Smooth muscle cell (in vitro differentiated cells): Measurements from ENCODE around the gene CXCL16. TPM values are rescaled to one million over a fixed set of nuclear protein-coding genes. Genes with fewer than 3 reads are reported as not detected.

Experiments
- DNase-seq: peaks from one replicate; lab custom pipeline; 2025; ENCODE audit not compliant: unreplicated experiment; lab: John Stamatoyannopoulos, UW
- H2AFZ ChIP-seq: fragments of 200-600 bp; sonication (generic); 2 replicates; pipeline ENCODE4 v1.6.0; 2016; ENCODE audit warnings: antibody characterized with exemption, low read depth, mild to moderate bottlenecking
- H3F3A ChIP-seq: fragments of 200-600 bp; sonication (generic); 2 replicates; pipeline ENCODE4 v1.6.0; 2017; ENCODE audit warnings: antibody characterized with exemption, low read depth
- H3K27ac ChIP-seq: fragments of 200-600 bp; sonication (generic); 2 replicates; pipeline ENCODE4 v1.5.1; 2016; ENCODE audit warnings: low read depth, mild to moderate bottlenecking
- H3K27me3 ChIP-seq: fragments of 200-600 bp; sonication (generic); 2 replicates; pipeline ENCODE4 v1.6.1; 2016; ENCODE audit warnings: low read depth, mild to moderate bottlenecking
- H3K36me3 ChIP-seq: fragments of 200-600 bp; sonication (generic); 2 replicates; pipeline ENCODE4 v1.5.1; 2016; ENCODE audit warnings: low read depth
- H3K4me1 ChIP-seq: fragments of 200-600 bp; sonication (generic); 2 replicates; pipeline ENCODE4 v1.5.1; 2016; ENCODE audit warnings: low read depth
- H3K4me2 ChIP-seq: fragments of 200-600 bp; sonication (generic); 2 replicates; pipeline ENCODE4 v1.6.0; 2016; ENCODE audit warnings: mild to moderate bottlenecking
- H3K4me3 ChIP-seq: fragments of 200-600 bp; sonication (generic); 2 replicates; pipeline ENCODE4 v1.5.1; 2016; ENCODE audit warnings: mild to moderate bottlenecking
- H3K79me2 ChIP-seq: fragments of 200-600 bp; sonication (generic); 2 replicates; pipeline ENCODE4 v1.6.0; 2016; ENCODE audit warnings: low read depth, mild to moderate bottlenecking
- H3K9ac ChIP-seq: fragments of 200-600 bp; sonication (generic); 2 replicates; pipeline ENCODE4 v1.6.0; 2016; ENCODE audit warnings: low read depth
- H3K9me3 ChIP-seq: fragments of 200-600 bp; sonication (generic); replicated peaks from 2 replicates; pipeline ENCODE4 v1.5.1; 2016; ENCODE audit warnings: low read depth
- H4K20me1 ChIP-seq: fragments of 200-600 bp; sonication (generic); 2 replicates; pipeline ENCODE4 v1.6.0; 2016; ENCODE audit warnings: low read depth
- CTCF ChIP-seq: fragments of 200-600 bp; sonication (generic); IDR thresholded peaks from 2 replicates; pipeline ENCODE4 v1.5.1; 2017; ENCODE audit warnings: borderline replicate concordance, mild to moderate bottlenecking, antibody characterized with exemption; ENCODE audit not compliant: insufficient read depth, poor library complexity, severe bottlenecking
- WGBS: methylation state at CpG from one replicate; pipeline ENCODE4 v1.1.7; 2016; ENCODE audit warnings: low lambda C conversion rate; 5-methylcytosine and 5-hydroxymethylcytosine counted together
- polyA plus RNA-seq: library from polyadenylated mRNA; unstranded; fragments of >200 nt; fragmentation: Nextera tagmentation; extraction: Ambion mirVana; gene quantifications from 2 replicates; pipeline ENCODE4 v1.2.1, GENCODE V29; 2016
- total RNA-seq: library from RNA; depleted of rRNA; stranded (reverse); fragments of >200 nt; gene quantifications from 2 replicates; pipeline ENCODE4 v1.2.3, GENCODE V29; 2014

CXCL16 gene
- total and polyA plus RNA-seq, 2 experiments from 2014 or later, result 2.3 to 3.2 TPM

DNA sequence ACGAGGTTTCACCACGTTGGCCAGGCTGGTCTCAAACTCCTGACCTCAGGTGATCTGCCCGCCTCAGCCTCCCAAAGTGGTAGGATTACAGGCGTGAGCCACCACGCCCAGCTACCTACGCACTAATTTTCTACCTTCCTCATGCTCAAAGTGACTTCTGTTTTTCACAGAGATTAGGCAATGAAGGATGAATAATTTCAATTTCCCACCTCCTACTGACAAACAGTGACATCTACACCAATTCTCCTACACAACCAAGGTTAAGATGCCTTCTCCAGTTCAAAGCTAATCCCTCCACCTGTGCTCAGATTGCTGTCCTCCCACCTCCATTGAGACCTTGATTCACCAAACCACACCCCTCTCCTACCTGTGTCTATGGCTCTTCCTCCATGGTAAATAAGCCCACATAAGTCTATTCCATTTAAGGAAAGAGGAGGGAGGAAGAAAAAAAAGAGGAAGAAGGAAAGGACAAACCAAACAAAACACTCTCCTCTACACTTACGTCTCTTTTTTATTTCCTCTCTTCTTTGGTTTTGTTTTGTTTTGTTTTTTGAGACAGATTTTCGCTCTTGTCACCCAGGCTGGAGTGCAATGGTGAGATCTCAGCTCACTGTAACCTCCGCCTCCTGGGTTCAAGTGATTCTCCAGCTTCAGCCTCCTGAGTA is 13.9 kb downstream of the CXCL16 start:
- H3K27ac ChIP-seq, result no peak overlapping the region
- DNase-seq, result no peak
- H3K9ac ChIP-seq, result no peak overlapping the region
- H3K4me1 ChIP-seq, result no peaks in the 10 kb centered on the region
- H3K9me3 ChIP-seq, result no peaks in the 10 kb centered on the region
- no peaks in the 10 kb centered on the region for H4K20me1 ChIP-seq
- H3K4me2 ChIP-seq, result no peak overlapping the region
- no peaks in the 10 kb centered on the region for H3K36me3 ChIP-seq
- 90% methylated on average over 9 of the region's 9 CpGs for WGBS
- H2AFZ ChIP-seq, result no peak overlapping the region
- H3K4me3 ChIP-seq, result no peak overlapping the region
- no peaks in the 10 kb centered on the region for H3K27me3 ChIP-seq
- no peak for TF ChIP-seq CTCF
- H3K79me2 ChIP-seq, result no peaks in the 10 kb centered on the region
- no peaks in the 10 kb centered on the region for H3F3A ChIP-seq

- no peaks in the 10 kb centered on the region for H3K79me2 ChIP-seq
- H3K36me3 ChIP-seq, result no peaks in the 10 kb centered on the region
- TF ChIP-seq CTCF, result no peak
- H3K9ac ChIP-seq, result no peak overlapping the region
- H2AFZ ChIP-seq, result no peak overlapping the region
- H3K4me1 ChIP-seq, result no peaks in the 10 kb centered on the region
- WGBS, result 83% methylated on average over 5 of the region's 5 CpGs
- H4K20me1 ChIP-seq, result no peaks in the 10 kb centered on the region
- no peak for DNase-seq
- H3F3A ChIP-seq, result no peaks in the 10 kb centered on the region
- H3K27ac ChIP-seq, result no peak overlapping the region
- H3K9me3 ChIP-seq, result no peaks in the 10 kb centered on the region
- no peak overlapping the region for H3K4me2 ChIP-seq
- no peaks in the 10 kb centered on the region for H3K27me3 ChIP-seq
- H3K4me3 ChIP-seq, result no peak overlapping the region
These were observed 15.1 kb downstream of the CXCL16 start for GRCh38 chr17:4724650-4725049.

DNA sequence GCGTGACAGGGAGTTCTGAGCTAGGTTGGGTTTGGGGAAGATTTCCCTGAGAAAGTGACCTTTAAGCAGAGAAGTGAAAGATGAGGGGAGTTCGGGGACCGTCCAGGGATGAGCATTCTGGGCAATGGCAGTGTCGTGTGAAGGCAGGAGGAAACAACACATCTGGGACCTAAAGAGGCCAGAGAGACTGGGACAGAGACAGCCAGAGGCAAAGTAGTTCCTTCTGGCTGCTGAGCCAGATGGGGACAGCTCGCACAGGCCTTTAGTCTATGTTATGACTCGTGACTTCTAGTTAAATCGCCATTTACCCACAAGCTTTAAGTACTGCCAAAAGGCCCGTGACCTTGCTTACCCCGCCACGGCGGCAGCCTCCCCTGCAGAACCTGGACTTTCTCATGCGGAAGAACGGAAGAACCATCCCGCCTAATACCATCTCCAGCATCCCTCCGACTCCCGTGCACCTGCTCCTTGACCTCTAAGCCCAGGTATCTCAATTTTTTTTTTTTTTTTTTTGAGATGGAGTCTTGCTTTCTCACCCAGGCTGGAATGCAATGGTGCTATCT is 17.0 kb downstream of the CXCL16 start:
- no peaks in the 10 kb centered on the region for H3K9me3 ChIP-seq
- H3K9ac ChIP-seq, result no peak overlapping the region
- no peaks in the 10 kb centered on the region for H3K27me3 ChIP-seq
- H3K79me2 ChIP-seq, result no peaks in the 10 kb centered on the region
- no peaks in the 10 kb centered on the region for H3F3A ChIP-seq
- 92% methylated on average over 16 of the region's 16 CpGs for WGBS
- H3K36me3 ChIP-seq, result no peaks in the 10 kb centered on the region
- no peak overlapping the region for H3K27ac ChIP-seq
- no peak overlapping the region for H2AFZ ChIP-seq
- no peaks in the 10 kb centered on the region for H4K20me1 ChIP-seq
- DNase-seq, result no peak
- H3K4me1 ChIP-seq, result no peaks in the 10 kb centered on the region
- H3K4me3 ChIP-seq, result no peak overlapping the region
- H3K4me2 ChIP-seq, result no peak overlapping the region
- TF ChIP-seq CTCF, result no peak
